Femur (tissue), 1 donor: Measurements from ENCODE around the gene SGK1.
A peak's percentile ranks its signal among the peaks of the same experiment; 100 is the strongest.
"Not testable (repeated sequence)": the region's sequence is repeated elsewhere in the genome, so short reads cannot be mapped to it uniquely, and the experiment has no call there.

Source experiments
- DNase-seq: peaks from one replicate; pipeline ENCODE4 v3.0.0-alpha.2; 2017

The SGK1 gene

DNA sequence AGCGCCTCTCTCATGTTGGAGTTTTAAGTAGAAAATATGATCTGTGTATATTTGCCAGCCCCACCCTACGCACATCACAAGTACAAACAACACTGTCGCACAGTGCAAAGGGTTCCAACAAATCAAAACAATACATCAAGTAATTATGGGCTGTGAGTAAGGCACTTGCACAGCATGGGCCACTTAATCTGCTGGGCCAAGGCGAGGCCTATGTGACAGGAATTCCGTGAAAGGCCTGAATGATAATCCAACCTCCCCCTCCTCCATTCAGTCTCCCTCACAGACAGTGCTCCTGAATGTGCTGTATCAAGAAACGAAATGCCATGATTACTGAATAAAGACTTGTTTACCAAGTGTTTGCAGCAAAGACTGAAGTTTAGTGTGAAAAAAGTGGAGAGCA is 135.4 kb downstream of the SGK1 start:
- DNase-seq, result no peak

DNA sequence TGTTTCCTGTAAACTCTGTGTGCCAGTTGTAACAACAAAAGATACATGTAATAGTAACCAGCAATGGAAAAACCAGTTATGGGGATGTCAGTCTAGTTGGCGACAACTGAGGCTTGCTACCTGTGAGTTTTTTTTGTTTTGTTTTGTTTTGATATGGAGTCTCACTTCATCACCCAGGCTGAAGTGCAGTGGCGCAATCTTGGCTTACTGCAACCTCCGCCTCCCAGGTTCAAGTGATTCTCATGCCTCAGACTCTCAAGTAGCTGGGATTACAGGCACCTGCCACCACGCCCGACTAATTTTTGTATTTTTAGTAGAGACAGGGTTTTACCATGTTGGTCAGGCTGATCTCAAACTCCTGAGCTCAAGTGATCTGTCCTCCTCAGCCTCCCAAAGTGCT is 136.2 kb downstream of the SGK1 start:
- not testable (repeated sequence) for DNase-seq

GRCh38 chr6:134181251-134181650 is 136.7 kb downstream of the SGK1 start:
- DNase-seq, result not testable (repeated sequence)

DNA sequence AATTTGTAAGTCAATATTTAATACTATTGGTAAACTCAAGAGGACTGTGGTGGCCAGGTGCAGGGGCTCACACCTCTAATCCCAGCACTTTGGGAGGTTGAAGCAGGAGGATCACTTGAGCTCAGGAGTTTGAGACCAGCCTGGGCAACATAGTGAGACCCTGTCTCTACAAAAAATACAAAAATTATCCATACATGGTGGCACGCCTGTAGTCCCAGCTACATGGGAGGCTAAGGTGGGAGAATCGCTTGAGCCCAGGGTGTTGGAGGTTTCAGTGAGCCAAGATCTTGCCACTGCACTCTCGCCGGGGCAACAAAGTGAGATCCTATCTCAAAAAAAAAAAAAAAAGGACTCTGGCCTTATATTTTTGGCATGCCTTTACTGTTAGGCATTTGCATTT is 137.4 kb downstream of the SGK1 start:
- not testable (repeated sequence) for DNase-seq

DNA sequence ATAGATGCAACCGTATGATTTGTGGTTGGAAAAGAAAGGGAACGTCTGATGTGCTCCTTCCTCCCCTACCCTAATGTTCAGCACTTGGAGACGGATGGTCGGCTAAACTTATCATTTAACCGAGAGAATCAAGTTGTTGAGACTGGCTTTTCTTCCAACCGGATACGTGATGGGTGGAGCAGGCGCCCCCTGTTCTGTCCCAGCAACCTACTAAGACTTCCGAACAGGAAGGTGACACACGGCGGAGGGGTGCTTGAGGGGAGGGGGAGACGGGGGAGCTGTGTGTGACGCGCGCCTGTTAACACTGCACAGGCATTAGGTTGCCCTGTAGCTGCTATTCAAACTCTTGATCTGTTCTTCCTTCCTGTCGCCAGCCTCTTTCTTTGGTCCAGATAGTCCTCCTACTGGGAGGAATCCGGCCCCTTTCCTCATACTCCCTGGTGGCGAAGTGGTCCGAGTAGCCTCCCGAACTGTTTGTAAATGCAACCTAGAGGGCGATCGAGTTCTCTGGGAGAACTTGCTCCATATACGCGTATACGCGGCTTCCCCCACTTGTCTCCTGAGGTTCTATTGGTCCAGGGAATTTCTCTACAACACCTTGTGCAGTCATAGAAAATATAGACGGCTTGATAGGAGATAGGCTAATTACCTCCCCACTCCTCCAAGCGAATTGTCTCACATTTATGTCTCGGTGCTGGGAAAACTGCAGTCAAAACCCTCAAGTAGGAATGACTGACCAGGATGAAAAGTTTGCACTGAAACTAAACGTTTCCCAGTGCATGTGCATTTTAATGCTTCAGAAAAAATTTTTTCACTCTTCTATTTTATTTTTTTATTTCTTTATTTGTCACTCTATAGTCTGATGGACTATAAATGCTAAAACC is 139.5 kb downstream of the SGK1 start:
- peak; percentile 86 for DNase-seq

DNA sequence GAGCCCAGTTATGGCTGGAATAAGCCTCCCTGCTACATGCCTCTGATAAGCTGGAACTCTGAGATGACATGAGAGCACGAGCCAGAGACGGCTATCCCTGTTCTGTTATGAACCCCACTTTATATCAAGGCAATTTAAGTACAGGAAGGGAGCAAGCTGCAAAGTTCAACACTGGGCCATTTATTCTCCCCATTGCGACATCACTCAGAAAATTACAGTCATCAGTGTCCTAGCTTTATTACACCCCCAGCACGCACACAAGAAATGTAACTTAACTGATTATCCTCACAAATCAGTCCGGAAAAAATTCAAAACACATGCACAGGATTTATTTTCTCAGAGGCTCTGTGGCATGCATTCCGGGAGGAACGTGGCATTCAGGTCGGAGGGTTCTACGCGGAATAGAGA is 140.2 kb downstream of the SGK1 start:
- DNase-seq, result no peak

DNA sequence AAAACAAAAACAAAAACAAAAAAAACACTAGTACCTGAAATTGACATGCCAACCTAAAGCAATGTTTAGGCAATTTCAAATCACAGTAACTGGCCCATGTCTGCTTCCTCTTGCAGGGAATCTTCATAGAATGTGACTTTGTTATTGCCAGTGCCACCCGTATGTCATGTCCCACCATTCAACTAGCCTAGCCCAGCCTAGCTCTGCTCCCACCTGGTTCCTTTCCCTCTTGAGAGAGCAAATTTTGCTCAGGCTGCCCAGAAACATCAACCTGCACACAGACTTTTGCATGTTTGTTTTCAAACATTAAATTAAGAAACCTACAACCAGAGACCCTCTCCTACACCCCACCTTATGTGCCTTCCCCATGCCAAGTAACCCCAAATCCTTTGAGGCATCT is 140.7 kb downstream of the SGK1 start:
- no peak for DNase-seq

GRCh38 chr6:134176264-134176975 is 141.5 kb downstream of the SGK1 start:
- DNase-seq, result peak; percentile 74

- peak; percentile 86 for DNase-seq
These were observed 142.2 kb downstream of the SGK1 start for GRCh38 chr6:134175532-134176263.

- peak; percentile 95 for DNase-seq
These were observed 143.0 kb downstream of the SGK1 start for GRCh38 chr6:134174672-134175531.

GRCh38 chr6:134173936-134174671 is 143.8 kb downstream of the SGK1 start:
- DNase-seq, result peak; percentile 91

DNA sequence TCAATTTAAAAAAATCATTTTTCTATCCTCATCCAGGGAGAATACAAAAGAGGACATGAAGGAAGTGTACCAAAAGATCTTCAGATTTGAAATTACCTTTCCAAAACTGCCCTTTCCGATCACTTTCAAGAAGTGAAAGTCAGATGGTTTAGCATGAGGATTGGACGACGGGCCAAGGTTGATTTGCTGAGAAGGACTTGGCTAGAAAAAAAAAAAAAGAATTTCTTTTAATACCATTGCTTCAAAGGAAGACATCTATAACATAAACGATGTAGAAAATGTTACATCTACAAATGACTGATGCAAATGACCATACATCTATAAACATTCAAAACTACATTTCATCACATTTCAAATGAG is 144.6 kb downstream of the SGK1 start:
- DNase-seq, result no peak

DNA sequence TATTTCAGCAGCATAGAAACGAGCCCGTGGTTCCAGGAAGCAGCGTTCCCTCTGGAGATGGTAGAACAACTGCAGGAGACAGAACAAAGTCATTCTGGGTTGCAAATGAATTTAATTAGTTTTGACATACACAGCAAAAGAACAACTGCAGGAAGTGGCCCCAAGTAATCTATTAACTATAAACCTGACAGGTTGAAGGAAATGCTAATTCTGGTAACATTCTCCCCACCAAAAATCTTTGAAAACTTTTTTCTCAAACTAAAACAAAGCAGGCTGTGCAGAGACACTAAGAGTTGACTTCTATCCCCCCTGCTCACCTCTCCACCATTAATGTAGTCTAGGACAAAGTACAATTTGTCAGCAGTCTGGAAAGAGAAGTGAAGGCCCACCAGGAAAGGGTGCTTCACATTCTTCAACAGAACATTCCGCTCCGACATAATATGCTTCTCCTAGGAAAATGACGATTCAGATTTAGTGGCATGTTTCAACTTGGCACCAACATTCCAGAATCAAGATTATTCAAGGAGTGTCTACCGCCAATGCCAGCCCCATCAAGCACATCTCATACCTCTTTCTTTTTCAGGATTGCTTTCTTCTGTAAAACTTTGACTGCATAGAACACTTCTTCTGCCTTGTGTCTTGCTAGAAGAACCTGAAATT is 145.1 kb downstream of the SGK1 start:
- no peak for DNase-seq

DNA sequence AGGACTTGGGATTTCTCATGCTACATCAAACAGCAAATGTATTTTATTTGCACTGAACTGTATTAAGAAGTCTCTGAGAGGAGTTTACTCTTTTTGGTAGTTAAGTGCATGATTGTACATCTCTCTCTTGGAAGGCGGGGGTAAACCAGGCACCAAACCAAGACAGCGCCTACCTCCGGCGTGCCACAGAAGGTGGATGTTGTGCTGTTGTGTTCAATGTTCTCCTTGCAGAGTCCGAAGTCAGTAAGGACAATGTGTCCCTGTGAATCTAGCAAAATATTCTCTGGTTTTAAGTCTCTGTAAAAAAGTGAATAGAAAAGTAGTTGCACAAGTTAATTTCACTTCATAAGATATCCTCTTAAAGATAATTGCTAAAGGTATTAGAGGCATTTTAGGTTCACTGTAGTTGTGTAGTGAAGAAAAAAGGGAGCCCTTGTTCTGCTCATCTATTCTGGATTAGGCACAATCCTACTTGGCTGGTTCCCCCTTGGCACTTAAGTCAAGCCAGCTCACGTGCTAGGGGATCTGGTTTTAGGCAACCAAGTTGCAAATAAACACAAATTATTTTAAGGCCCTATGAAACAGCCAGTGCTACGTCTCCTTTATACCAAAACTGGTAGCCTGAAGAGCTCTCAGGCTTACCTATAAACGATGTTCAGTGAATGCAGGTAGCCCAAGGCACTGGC is 145.7 kb downstream of the SGK1 start:
- DNase-seq, result no peak

GRCh38 chr6:134171517-134171916 is 146.4 kb downstream of the SGK1 start:
- DNase-seq, result no peak

DNA sequence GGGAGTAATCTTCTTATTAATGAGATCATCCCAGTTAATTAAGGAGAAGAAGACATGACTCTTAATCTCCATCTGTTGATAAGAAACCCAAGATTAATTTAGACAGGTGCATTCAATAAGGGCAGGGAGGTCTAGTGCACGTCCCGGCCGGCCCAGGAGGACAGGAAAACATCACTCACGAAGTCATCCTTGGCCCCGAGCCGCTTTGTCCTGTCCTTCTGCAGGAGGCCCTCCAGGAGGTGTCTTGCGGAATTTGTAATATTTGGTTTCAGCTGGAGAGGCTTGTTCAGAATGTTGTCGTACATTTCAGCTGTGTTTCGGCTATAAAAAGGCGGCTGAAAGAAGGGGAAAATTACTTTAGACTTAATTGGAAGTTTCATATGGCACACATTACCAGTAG is 147.1 kb downstream of the SGK1 start:
- no peak for DNase-seq

DNA sequence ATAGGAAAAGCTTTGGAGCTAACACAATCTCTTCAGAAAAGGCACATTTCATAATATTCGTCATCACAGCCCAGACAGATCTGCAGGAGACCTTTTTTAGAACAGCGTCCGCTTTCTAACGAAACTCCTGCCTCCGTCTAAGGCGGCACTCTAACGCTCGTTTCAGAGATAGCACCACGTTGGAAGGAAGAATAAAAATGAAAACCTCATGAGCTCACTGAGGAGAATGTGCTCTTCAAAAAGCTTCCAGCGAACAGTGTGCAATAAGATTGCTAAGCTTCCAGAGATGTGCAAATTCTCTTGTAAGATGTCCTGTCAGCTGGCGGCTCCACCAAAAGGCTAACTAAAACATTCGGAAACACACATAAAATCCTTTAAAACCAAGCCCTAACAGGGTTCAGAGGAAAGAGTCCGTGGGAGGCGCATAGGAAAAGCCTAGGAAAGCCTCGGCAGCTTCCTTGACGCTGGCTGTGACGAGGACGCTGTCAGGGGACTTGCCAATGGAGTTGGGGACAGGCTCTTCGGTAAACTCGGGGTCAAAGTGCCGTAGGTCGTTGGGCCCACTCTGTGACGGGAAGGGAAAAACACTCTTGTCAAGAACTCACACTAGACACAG is 147.9 kb downstream of the SGK1 start:
- no peak for DNase-seq

- DNase-seq, result no peak
These were observed 149.2 kb downstream of the SGK1 start for GRCh38 chr6:134168590-134169208.

GRCh38 chr6:134166511-134167261 is 151.2 kb downstream of the SGK1 start:
- DNase-seq, result no peak
